OCI-LY1 (cell line): ENCODE measurements around the gene CYP2F1.
"Not testable (repeated sequence)": the region's sequence is repeated elsewhere in the genome, so short reads cannot be mapped to it uniquely, and the experiment has no call there.

Experiments used
- H2AFZ ChIP-seq: fragments of 200-600 bp; sonication (generic), shearing (Covaris generic); 2 replicates; pipeline ENCODE4 v1.6.0; 2014; ENCODE audit warnings: antibody characterized with exemption, mild to moderate bottlenecking, low read length
- H3F3A ChIP-seq: fragments of 200-600 bp; sonication (generic), shearing (Covaris generic); 2 replicates; pipeline ENCODE4 v1.6.0; 2014; ENCODE audit warnings: mild to moderate bottlenecking, antibody characterized with exemption, low read length, moderate library complexity; ENCODE audit not compliant: insufficient read depth
- H3K27ac ChIP-seq: fragments of 200-600 bp; sonication (generic); 2 replicates; pipeline ENCODE4 v1.5.1; 2014; ENCODE audit warnings: low read length, mixed run types, mild to moderate bottlenecking, low read depth; ENCODE audit not compliant: poor library complexity, severe bottlenecking
- H3K27me3 ChIP-seq: fragments of 200-600 bp; sonication (generic); 2 replicates; pipeline ENCODE4 v1.6.0; 2014; ENCODE audit warnings: antibody characterized with exemption, mild to moderate bottlenecking, low read length, moderate library complexity; ENCODE audit not compliant: insufficient read depth
- H3K36me3 ChIP-seq: fragments of 200-600 bp; sonication (generic); 2 replicates; pipeline ENCODE4 v1.6.1; 2014; ENCODE audit warnings: mild to moderate bottlenecking, antibody characterized with exemption, low read length, moderate library complexity, mixed read lengths; ENCODE audit not compliant: insufficient read depth
- H3K4me1 ChIP-seq: fragments of 200-600 bp; sonication (generic); 2 replicates; pipeline ENCODE4 v1.5.1; 2014; ENCODE audit warnings: mild to moderate bottlenecking, low read length, moderate library complexity; ENCODE audit not compliant: insufficient read depth, severe bottlenecking
- H3K4me2 ChIP-seq: fragments of 200-600 bp; sonication (generic), shearing (Covaris generic); 2 replicates; pipeline ENCODE4 v1.6.1; 2014; ENCODE audit warnings: low read length
- H3K4me3 ChIP-seq: fragments of 200-600 bp; sonication (generic); 2 replicates; pipeline ENCODE4 v1.5.1; 2014; ENCODE audit warnings: low read length, low read depth, mild to moderate bottlenecking, mixed read lengths; ENCODE audit not compliant: poor library complexity, severe bottlenecking
- H3K79me2 ChIP-seq: fragments of 200-600 bp; shearing (Covaris generic); 2 replicates; pipeline ENCODE4 v1.6.1; 2016; ENCODE audit warnings: mixed run types, low read length, mixed read lengths; ENCODE audit not compliant: insufficient read depth
- H3K9ac ChIP-seq: fragments of 200-600 bp; sonication (generic), shearing (Covaris generic); 2 replicates; pipeline ENCODE4 v1.6.1; 2014; ENCODE audit warnings: mild to moderate bottlenecking, low read length, mixed read lengths
- H3K9me2 ChIP-seq: fragments of 200-600 bp; sonication (generic), shearing (Covaris generic); 2 replicates; pipeline ENCODE4 v1.6.1; 2014; ENCODE audit warnings: low read depth, mild to moderate bottlenecking, low read length, mixed read lengths
- H3K9me3 ChIP-seq: fragments of 200-600 bp; shearing (Covaris generic); 2 replicates; pipeline ENCODE4 v1.6.1; 2014; ENCODE audit warnings: low read length, mixed read lengths
- H4K20me1 ChIP-seq: fragments of 200-600 bp; sonication (generic), shearing (Covaris generic); 2 replicates; pipeline ENCODE4 v1.6.0; 2016; ENCODE audit warnings: mild to moderate bottlenecking, low read length; ENCODE audit not compliant: insufficient read depth
- CTCF ChIP-seq: fragments of 200-600 bp; sonication (generic), shearing (Covaris generic); IDR thresholded peaks from 2 replicates; pipeline ENCODE4 v1.5.1; 2017; ENCODE audit warnings: mild to moderate bottlenecking, antibody characterized with exemption, low read length, moderate library complexity, mixed read lengths
- EZH2 ChIP-seq: fragments of 200-600 bp; sonication (generic), shearing (Covaris generic); IDR thresholded peaks from 2 replicates; pipeline ENCODE4 v1.8.0; 2017; ENCODE audit warnings: borderline replicate concordance, mixed run types, mild to moderate bottlenecking, antibody characterized with exemption, low read length, moderate library complexity, mixed read lengths

The CYP2F1 gene

DNA sequence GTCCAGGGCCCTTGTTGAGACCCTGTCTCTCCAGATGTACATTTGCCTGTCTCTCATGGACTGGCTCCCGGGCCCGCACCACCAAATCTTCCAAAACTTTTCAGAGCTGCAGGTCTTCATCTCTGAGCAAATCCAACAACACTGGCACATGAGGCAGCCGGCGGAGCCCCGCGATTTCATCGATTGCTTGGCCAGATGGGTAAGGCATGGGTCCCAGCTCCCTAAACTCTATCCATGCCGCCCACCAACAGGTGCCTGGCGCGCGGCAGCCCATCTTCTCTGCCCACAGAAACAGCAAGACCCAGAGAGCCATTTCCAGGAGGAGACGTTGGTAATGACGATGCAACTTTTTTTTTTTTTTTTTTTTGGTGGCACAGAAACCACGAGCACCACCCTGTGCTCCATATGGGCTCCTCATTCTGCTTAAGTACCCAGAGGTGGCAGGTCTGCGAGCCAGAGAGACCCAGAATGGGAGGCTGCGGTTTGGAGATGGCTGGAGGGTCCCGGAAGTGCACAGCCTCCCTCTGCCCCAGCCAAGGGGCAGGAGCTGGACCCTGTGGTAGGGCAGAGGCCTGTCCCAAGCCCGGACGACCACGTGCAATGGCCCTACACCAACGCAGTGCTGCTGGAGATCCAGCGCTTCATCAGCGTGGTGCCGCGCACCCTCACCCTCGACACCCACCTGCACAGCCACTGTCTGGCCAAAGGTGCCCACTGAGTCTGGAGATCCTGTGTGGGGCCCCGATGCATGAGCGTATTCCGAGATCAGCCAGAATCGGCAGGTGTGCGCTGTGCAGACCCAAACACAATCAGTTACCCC, 22.6 kb downstream of the CYP2F1 start:
- no peaks in the 10 kb centered on the region for H3K4me1 ChIP-seq
- H3K27ac ChIP-seq, result no peak overlapping the region
- H4K20me1 ChIP-seq, result no peaks in the 10 kb centered on the region
- H3K9me3 ChIP-seq, result no peaks in the 10 kb centered on the region
- no peak overlapping the region for H2AFZ ChIP-seq
- no peak overlapping the region for H3K4me3 ChIP-seq
- H3K27me3 ChIP-seq, result no peaks in the 10 kb centered on the region
- H3F3A ChIP-seq, result no peaks in the 10 kb centered on the region
- TF ChIP-seq CTCF (no peak), EZH2 (no peak)
- no peaks in the 10 kb centered on the region for H3K79me2 ChIP-seq
- H3K9ac ChIP-seq, result no peak overlapping the region
- H3K4me2 ChIP-seq, result no peak overlapping the region
- no peaks in the 10 kb centered on the region for H3K9me2 ChIP-seq
- H3K36me3 ChIP-seq, result no peaks in the 10 kb centered on the region

- Histone ChIP-seq H3K9me3 (no peaks in the 10 kb centered on the region), H3K9ac (no peak overlapping the region), H3K79me2 (no peaks in the 10 kb centered on the region), H3F3A (no peaks in the 10 kb centered on the region), H3K4me2 (no peak overlapping the region), H3K4me3 (no peak overlapping the region), H2AFZ (no peak overlapping the region), H3K27ac (no peak overlapping the region), H3K27me3 (no peaks in the 10 kb centered on the region), H3K9me2 (no peaks in the 10 kb centered on the region), H3K4me1 (no peaks in the 10 kb centered on the region), H4K20me1 (no peaks in the 10 kb centered on the region), H3K36me3 (no peaks in the 10 kb centered on the region)
- peak; percentile 77 for TF ChIP-seq CTCF
- TF ChIP-seq EZH2, result no peak
Measured at GRCh38 chr19:41144403-41144802, 30.2 kb downstream of the CYP2F1 start.

- no peaks in the 10 kb centered on the region for H3K4me1 ChIP-seq
Measured at GRCh38 chr19:41149831-41150230, 35.6 kb downstream of the CYP2F1 start.

GRCh38 chr19:41150986-41151385, 36.8 kb downstream of the CYP2F1 start:
- H3K27me3 ChIP-seq, result not testable (repeated sequence)

More at GRCh38 chr19:41149831-41150230, 35.6 kb downstream of the CYP2F1 start:
- Histone ChIP-seq H2AFZ (no peak overlapping the region), H3F3A (no peaks in the 10 kb centered on the region), H3K9me2 (no peaks in the 10 kb centered on the region), H3K4me3 (no peak overlapping the region), H4K20me1 (no peaks in the 10 kb centered on the region), H3K4me2 (no peak overlapping the region), H3K27ac (no peak overlapping the region), H3K36me3 (no peaks in the 10 kb centered on the region), H3K9me3 (no peaks in the 10 kb centered on the region), H3K27me3 (no peaks in the 10 kb centered on the region), H3K79me2 (no peaks in the 10 kb centered on the region), H3K9ac (no peak overlapping the region)
- TF ChIP-seq CTCF (no peak), EZH2 (no peak)

More at GRCh38 chr19:41150986-41151385, 36.8 kb downstream of the CYP2F1 start:
- not testable (repeated sequence) for H3K79me2 ChIP-seq, H3K4me1 ChIP-seq, H3K36me3 ChIP-seq, H3K9me3 ChIP-seq, H4K20me1 ChIP-seq, H3F3A ChIP-seq, H3K9me2 ChIP-seq, H3K9ac ChIP-seq, H3K4me2 ChIP-seq, H3K27ac ChIP-seq, H2AFZ ChIP-seq, H3K4me3 ChIP-seq
